GM21825 (cell line): ENCODE measurements around the gene COL8A2.

Experiments
- ATAC-seq: cut with Tn5 transposase; IDR thresholded peaks from one replicate; pipeline ENCODE4 v1.9.1; 2021; ENCODE audit warnings: mild to moderate bottlenecking, moderate library complexity; ENCODE audit not compliant: unreplicated experiment

The COL8A2 gene

DNA sequence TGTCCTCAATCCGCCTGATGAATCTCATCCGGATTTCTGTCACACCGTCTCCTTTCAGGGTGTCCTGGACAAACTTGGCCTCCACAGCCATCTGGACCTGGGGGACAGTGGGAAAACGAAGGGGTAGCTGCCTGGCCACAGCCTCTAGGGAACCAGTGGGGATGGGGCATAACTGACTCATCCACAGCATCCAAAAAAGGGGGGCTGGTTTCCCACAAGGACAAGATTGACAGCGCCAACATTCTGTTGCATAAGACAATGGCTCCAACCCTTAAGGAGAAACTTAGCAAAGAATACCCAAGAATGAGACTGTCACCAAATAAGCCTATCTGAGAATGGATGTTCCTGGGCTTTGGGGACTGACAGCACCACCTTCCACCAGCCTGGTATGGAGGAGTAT, 12.2 kb upstream of the COL8A2 start:
- ATAC-seq: no peak

DNA sequence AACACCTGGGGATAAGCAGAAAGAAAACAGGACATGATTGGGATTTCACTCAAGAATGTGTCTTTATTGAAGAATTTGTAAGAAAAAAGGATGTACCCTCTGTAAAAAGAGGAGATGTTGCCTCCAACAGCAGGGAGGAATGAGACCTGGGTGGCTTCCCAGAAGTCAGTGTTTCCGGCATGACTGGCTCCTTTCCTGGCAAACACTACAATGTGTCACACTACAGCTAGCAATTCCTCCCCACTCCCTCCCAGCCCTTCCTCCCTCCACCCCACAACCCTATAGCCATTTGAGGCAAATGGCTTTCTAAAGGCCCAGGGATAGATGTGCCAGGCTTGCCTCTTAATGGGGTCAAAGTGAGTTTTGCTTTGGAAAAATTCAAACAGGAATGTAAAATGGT, 11.5 kb upstream of the COL8A2 start:
- ATAC-seq: no peak

- ATAC-seq: no peak
These were observed 10.8 kb upstream of the COL8A2 start for GRCh38 chr1:36135796-36136195.

- no peak for ATAC-seq
These were observed 10.3 kb upstream of the COL8A2 start for GRCh38 chr1:36135330-36135667.

- ATAC-seq: no peak
These were observed 9.7 kb upstream of the COL8A2 start for GRCh38 chr1:36134505-36135329.

GRCh38 chr1:36134031-36134430, 9.0 kb upstream of the COL8A2 start:
- ATAC-seq: no peak

DNA sequence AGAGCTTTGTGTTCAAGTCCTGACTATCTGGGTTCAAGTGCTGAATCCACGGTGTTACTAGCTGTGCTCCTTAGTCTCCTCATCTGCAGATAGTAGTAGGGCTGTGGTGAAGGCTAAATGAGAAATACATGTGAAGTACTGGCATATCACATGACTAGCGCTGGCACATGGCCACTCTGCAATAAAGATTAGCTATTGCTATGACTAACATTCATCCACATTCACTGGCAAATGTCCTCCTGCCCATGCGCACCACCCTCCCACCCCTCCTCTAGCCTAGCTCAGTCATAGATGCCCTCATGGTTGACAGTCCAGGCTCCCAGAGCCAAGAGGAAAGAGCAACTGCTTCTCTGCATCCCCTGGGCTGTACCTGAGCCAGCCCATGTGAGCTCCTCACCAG, 8.5 kb upstream of the COL8A2 start:
- ATAC-seq: no peak

DNA sequence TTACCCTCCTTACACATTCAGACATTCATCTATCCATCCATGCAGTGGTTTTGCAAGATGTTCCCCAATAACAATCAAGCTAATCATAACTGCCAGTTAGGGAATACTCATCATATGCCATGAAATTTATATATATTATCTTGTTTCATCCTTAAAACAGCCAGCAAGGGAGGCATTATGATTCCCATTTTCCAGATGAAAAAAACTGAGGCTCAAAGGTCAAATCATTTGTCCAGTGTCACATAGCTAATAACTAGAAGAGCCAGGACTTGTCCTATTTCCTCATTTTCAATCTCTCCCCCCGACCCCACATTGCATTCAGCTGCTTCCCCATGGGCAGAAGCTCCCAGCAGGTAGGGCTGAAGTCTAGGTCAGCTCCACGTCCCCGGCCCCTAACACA, 7.0 kb upstream of the COL8A2 start:
- ATAC-seq: no peak

GRCh38 chr1:36128905-36129206, 3.8 kb upstream of the COL8A2 start:
- ATAC-seq: no peak

- ATAC-seq: no peak
These were observed 3.3 kb upstream of the COL8A2 start for GRCh38 chr1:36128126-36128904.

DNA sequence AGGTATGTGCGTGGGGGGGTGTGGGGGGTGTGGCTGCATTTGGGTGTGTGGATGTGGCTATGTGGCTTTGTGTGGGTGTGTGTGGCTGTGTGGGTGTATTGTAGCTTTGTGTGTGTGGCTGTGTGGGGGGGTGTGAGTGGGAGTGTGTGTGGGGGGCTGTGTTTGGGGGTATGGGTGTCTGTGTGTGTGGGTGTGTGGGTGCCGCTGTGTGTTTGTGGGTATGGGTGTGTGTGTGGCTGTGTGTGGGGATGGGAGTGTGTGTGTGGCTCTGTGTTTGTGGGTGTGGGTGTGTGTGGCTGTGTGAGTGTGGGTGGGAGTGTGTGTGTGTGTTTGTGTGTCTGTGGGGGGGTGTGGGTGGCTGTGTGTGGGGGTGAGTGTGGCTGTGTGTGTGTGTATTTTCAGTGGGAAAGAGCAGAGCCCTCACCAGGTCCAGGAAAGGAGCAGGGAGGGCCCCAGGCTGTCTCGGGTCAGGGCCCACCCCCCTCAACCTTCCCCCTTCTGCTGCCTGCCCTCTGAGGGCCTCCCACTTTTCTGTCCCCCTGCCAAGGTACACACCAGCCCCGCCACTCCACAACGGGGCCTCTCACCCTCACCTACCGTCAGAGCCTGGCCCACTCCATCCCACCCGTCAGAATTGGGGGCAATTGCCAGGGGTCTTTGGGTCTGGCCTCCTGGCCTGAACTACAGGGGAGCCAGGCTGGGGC, 1.9 kb upstream of the COL8A2 start:
- no peak for ATAC-seq

DNA sequence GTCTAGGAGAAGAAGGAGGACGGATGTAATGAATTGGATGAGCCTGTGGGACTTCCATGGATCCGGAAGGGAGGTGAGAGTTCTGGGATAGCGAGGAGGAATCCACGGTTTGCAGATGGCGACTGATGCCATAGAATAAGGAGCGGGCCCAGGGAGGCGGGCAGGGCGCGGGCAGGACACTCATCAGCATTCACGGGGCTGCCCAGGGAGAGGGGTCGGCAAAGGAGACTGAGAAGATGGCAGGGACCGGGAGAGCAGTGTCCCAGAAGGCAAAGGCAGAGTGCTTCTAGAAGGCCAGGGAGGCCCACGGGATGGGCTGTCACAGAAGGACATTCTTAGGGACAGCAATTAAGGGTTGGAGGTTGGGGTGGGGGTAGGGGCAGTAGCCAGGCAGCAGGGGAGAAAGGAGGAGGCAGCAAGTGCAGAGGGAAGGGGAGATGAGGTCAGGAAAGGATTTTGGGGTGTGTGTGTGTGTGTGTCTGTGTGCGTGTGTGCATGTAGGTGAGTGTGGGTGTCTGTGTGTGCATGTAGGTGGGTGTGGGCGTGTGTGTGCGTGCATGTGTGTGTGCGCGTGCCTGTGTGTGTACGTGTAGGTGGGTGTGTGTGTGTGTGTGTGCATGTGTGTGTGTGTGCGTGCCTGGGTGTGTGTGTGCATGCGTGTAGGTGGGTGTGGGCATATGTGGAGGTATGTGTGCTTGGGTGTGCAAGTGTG, 1.1 kb upstream of the COL8A2 start:
- no peak for ATAC-seq

DNA sequence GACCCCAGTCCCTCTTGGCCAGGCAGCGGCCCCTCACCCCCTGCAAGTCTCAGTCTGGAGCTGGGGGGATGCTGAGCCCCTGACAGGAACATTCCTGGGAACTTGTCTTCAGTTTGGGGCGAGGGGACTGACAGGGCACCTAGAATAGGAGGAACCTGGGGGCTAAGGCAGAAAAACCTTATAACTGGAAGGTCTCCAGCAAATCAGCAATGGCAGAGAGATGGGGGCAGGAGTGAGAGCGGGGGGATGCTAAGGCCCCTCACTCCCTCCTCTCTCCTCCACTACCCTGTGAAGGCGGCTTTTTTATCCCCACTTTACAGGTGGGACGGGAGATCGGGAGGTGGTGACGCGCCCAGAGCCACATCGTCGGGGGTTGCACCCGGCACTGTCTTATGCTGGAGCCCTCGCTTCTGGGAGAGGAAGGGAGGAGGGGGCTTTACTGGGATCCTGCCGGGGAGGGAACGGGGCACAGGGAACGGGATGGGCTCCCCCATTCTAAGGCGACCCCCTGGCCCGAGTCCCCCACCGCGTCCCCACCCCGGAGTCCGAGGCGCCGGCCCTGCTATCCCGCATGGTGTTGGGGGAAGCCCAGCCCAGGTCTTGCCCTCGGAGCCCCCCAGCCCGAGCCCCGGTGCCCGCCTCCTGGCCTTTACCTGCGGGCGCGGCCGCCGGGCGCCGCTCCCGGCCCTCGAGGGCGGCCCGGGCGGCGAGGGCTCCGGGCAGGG, 456 bp downstream of the COL8A2 start:
- no peak for ATAC-seq

- no peak for ATAC-seq
These were observed 1.7 kb downstream of the COL8A2 start for GRCh38 chr1:36123356-36123755.

- ATAC-seq: no peak
These were observed 2.7 kb downstream of the COL8A2 start for GRCh38 chr1:36122062-36123030.

DNA sequence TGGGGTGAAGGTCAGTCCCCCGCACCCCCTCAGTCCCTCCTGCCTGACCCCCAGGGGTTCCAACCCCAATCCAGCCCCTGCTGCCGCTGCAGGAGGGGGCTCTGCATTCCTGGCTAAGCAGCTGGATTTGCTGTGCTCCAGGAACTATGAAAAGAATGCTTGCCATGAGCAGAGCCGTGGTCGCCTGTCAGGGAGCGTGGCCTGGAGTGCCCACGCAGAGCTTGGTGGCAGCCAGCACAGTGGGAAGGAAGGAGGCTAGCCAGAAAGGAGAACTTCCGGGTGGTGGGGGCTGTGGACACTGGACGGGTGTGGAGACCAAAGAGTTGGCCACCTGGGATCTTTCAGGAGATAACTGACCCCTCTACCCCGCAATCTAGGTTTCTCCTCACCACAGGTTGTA, 5.6 kb downstream of the COL8A2 start:
- no peak for ATAC-seq

DNA sequence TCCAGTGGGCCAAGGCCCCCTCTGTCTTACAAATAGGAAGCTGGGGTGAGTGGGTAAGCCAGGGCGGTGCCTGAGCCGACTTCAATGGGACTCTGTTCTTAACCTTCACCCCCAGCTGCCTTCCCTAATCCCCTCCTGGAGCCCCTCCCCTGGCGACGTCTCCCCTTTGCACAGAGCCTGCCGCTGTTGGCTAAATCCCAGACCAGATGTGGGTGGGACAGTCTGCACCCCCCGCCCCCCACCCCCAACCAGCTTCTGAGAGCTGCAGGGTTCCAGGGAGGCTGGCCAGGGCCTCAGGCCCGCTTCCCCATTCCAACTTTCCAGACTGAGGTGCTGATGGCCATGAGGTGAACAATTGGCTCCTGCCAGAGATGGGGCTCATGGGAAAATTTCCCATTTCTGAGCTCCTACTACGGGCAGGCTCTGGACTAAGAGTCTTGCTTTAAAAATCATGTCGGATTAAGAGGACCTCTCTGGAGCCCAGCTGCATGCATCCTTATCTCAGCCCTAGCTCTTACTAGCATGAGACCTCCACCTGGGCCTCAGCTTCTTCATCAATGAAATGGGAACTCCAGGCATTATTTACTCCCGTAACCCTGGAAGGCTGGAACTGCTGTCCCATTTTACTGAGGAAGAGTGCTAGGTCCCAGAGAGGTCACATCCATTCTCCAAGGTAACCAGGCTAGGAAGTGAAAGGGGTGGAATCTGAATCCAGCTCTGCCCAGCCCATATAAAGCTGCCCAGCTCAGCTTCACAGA, 6.4 kb downstream of the COL8A2 start:
- no peak for ATAC-seq

- ATAC-seq: no peak
These were observed 8.1 kb downstream of the COL8A2 start for GRCh38 chr1:36116901-36117300.

DNA sequence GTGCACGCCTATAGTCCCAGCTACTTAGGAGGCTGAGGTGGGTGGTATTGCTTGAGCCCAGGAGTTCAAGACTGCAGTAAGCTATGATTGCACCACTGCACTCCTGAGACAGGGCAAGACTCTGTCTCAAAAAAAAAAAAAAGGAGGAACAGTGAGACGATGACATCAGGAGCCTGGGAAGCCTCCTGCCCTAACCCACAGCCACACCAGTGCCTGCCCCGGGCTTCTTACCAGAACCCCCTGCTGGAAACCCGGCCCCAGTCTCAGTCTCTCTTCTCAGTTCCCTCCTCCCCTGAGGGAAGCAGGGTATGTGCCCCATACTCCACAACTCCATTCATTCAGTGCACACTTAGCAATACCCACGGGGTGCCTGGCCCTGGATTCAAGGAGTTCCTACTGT, 9.1 kb downstream of the COL8A2 start:
- ATAC-seq: no peak
